GM23338 (cell line): Measurements from ENCODE around the gene SPEM3. TPM values are rescaled to one million over a fixed set of nuclear protein-coding genes. Genes with fewer than 3 reads are reported as not detected.

ENCODE experiments used
- ATAC-seq: fragments of 200-7000 bp; cut with Tn5 transposase; 3 replicates; pipeline ENCODE4 v1.9.1; 2020
- DNase-seq: peaks from one replicate; pipeline ENCODE4 v3.0.0-alpha.2; 2015; ENCODE audit warnings: low spot score
- H2AFZ ChIP-seq: fragments of 200-600 bp; sonication (generic); 2 replicates; pipeline ENCODE4 v1.8.0; 2016; ENCODE audit warnings: antibody characterized with exemption, mild to moderate bottlenecking, moderate library complexity
- H3F3A ChIP-seq: fragments of 200-600 bp; sonication (generic); replicated peaks from 2 replicates; pipeline ENCODE4 v1.8.0; 2017; ENCODE audit warnings: antibody characterized with exemption, mixed run types, low read depth
- H3K27ac ChIP-seq: fragments of 200-600 bp; sonication (generic); 2 replicates; pipeline ENCODE4 v1.6.1; 2016; ENCODE audit warnings: low read depth
- H3K27me3 ChIP-seq: fragments of 200-600 bp; sonication (generic); 2 replicates; pipeline ENCODE4 v1.8.0; 2016; ENCODE audit warnings: mild to moderate bottlenecking, mixed run types, moderate library complexity; ENCODE audit not compliant: insufficient read depth
- H3K36me3 ChIP-seq: fragments of 200-600 bp; sonication (generic); 2 replicates; pipeline ENCODE4 v1.8.0; 2016; ENCODE audit warnings: mild to moderate bottlenecking; ENCODE audit not compliant: insufficient read depth
- H3K4me1 ChIP-seq: fragments of 200-600 bp; sonication (generic); 2 replicates; pipeline ENCODE4 v1.8.0; 2016; ENCODE audit warnings: mild to moderate bottlenecking, moderate library complexity; ENCODE audit not compliant: insufficient read depth
- H3K4me2 ChIP-seq: fragments of 200-600 bp; sonication (generic); 2 replicates; pipeline ENCODE4 v1.7.1; 2017; ENCODE audit warnings: mixed run types
- H3K4me3 ChIP-seq: fragments of 200-600 bp; sonication (generic); 2 replicates; pipeline ENCODE4 v1.6.1; 2016; ENCODE audit warnings: mixed run types
- H3K79me2 ChIP-seq: fragments of 200-600 bp; sonication (generic); replicated peaks from 2 replicates; pipeline ENCODE4 v1.8.0; 2017; ENCODE audit warnings: mild to moderate bottlenecking; ENCODE audit not compliant: insufficient read depth
- H3K9me2 ChIP-seq: fragments of 200-600 bp; sonication (generic); 2 replicates; pipeline ENCODE4 v1.8.0; 2017; ENCODE audit not compliant: insufficient read depth
- H4K20me1 ChIP-seq: fragments of 200-600 bp; sonication (generic); replicated peaks from 2 replicates; pipeline ENCODE4 v1.8.0; 2017; ENCODE audit warnings: mild to moderate bottlenecking; ENCODE audit not compliant: insufficient read depth
- H3K27ac Mint-ChIP-seq: 2 replicates; pipeline ENCODE4 v1.8.0; 2020; ENCODE audit warnings: inconsistent platforms, mild to moderate bottlenecking, moderate library complexity, mixed read lengths
- H3K27me3 Mint-ChIP-seq: 3 replicates; pipeline ENCODE4 v1.8.0; 2022; ENCODE audit warnings: low read depth, mild to moderate bottlenecking, moderate library complexity, mixed read lengths, inconsistent platforms; ENCODE audit not compliant: insufficient read depth, poor library complexity
- H3K36me3 Mint-ChIP-seq: 3 replicates; pipeline ENCODE4 v1.8.0; 2021; ENCODE audit warnings: low read depth, mild to moderate bottlenecking, inconsistent platforms, moderate library complexity, mixed read lengths
- H3K4me1 Mint-ChIP-seq: 3 replicates; pipeline ENCODE4 v1.8.0; 2020; ENCODE audit warnings: mild to moderate bottlenecking, inconsistent platforms, mixed read lengths
- H3K4me3 Mint-ChIP-seq: 3 replicates; pipeline ENCODE4 v1.8.0; 2021; ENCODE audit warnings: moderate library complexity, mild to moderate bottlenecking, inconsistent platforms, mixed read lengths
- H3K9me3 Mint-ChIP-seq: 3 replicates; pipeline ENCODE4 v1.8.0; 2020; ENCODE audit warnings: moderate library complexity, mild to moderate bottlenecking, inconsistent platforms, mixed read lengths
- EZH2 ChIP-seq: fragments of 200-600 bp; sonication (generic); IDR thresholded peaks from one replicate; pipeline ENCODE4 v1.8.0; 2017; ENCODE audit warnings: antibody characterized with exemption, mild to moderate bottlenecking, low read depth; ENCODE audit not compliant: unreplicated experiment
- POLR2AphosphoS5 ChIP-seq: IDR thresholded peaks from 2 replicates; pipeline ENCODE4 v1.6.1; 2016; ENCODE audit warnings: antibody characterized with exemption, low read depth
- STAT1 ChIP-seq: IDR thresholded peaks from one replicate; pipeline ENCODE4 v1.6.1; 2016; ENCODE audit warnings: antibody characterized with exemption; ENCODE audit not compliant: unreplicated experiment
- ZNF462 ChIP-seq: fragments of 250-450 bp; sonication (Bioruptor Pico); IDR thresholded peaks from 2 replicates; pipeline ENCODE4 v1.5.0; 2020; ENCODE audit warnings: mild to moderate bottlenecking, moderate library complexity
- polyA plus RNA-seq: library from polyadenylated mRNA; unstranded; fragments of >200 nt; fragmentation: Nextera tagmentation; extraction: Ambion mirVana; gene quantifications from 2 replicates; pipeline ENCODE4 v1.2.1, GENCODE V29; 2016
- total RNA-seq: library from RNA; depleted of rRNA; stranded (reverse); fragments of >200 nt; shearing (Covaris generic); gene quantifications from 2 replicates; pipeline ENCODE4 v1.2.3, GENCODE V29; 2014

The SPEM3 gene
- total and polyA plus RNA-seq, 2 experiments from 2014 or later, result not detected

GRCh38 chr17:7437950-7438614 lies 9.4 kb downstream of the SPEM3 start:
- Mint-ChIP-seq H3K27me3 (peaks cover 48% of the 10 kb centered on the region), H3K27ac (no peak overlapping the region; the same call in 1 of the 2 replicates), H3K4me3 (peak overlapping the region; percentile 84), H3K9me3 (no peaks in the 10 kb centered on the region), H3K36me3 (no peaks in the 10 kb centered on the region; the same call in 2 of the 3 replicates), H3K4me1 (peaks cover 30% of the 10 kb centered on the region)
- Histone ChIP-seq H2AFZ (0 out of 2 replicates have a peak overlapping the region, but pooled peaks have one; percentile 72), H3K9me2 (no peaks in the 10 kb centered on the region), H3K4me1 (peaks cover 22% of the 10 kb centered on the region), H3K79me2 (no peaks in the 10 kb centered on the region), H3K4me3 (peak overlapping the region; percentile 98), H3K36me3 (no peaks in the 10 kb centered on the region), H3K27me3 (peaks cover 35% of the 10 kb centered on the region), H3K4me2 (peak overlapping the region; percentile 76), H3F3A (peaks cover 40% of the 10 kb centered on the region), H4K20me1 (no peaks in the 10 kb centered on the region; the same call in 1 of the 2 replicates), H3K27ac (no peak overlapping the region)
- peak; percentile 75 for TF ChIP-seq POLR2AphosphoS5
- TF ChIP-seq EZH2, result no peak
- no peak for TF ChIP-seq STAT1
- ATAC-seq (peak; percentile 8), DNase-seq (peak; percentile 86)

- no peaks in the 10 kb centered on the region for H3K79me2 ChIP-seq
- peaks cover 1% of the 10 kb centered on the region; the same call in 1 of the 2 replicates for H4K20me1 ChIP-seq
- peaks cover 39% of the 10 kb centered on the region for H3K27me3 ChIP-seq
- peaks cover 40% of the 10 kb centered on the region for H3F3A ChIP-seq
- ATAC-seq (no peak), DNase-seq (no peak)
- Mint-ChIP-seq H3K4me3 (peak overlapping the region; percentile 84), H3K36me3 (no peaks in the 10 kb centered on the region; the same call in 2 of the 3 replicates), H3K4me1 (peaks cover 31% of the 10 kb centered on the region), H3K9me3 (no peaks in the 10 kb centered on the region), H3K27ac (no peak overlapping the region), H3K27me3 (peaks cover 48% of the 10 kb centered on the region)
- no peak overlapping the region for H3K27ac ChIP-seq
- H3K36me3 ChIP-seq, result no peaks in the 10 kb centered on the region
- TF ChIP-seq ZNF462 (CRISPR knock-in tag) (no peak), EZH2 (peak; percentile 38)
- H3K4me2 ChIP-seq, result peak overlapping the region; percentile 76
- H3K4me1 ChIP-seq, result peaks cover 24% of the 10 kb centered on the region
- no peaks in the 10 kb centered on the region for H3K9me2 ChIP-seq
- H2AFZ ChIP-seq, result no peak overlapping the region
- H3K4me3 ChIP-seq, result peak overlapping the region; percentile 98
Observed at GRCh38 chr17:7438656-7439460, 10.2 kb downstream of the SPEM3 start.
